GM12874 (cell line): ENCODE measurements around the gene OGFOD1.

ENCODE experiments used
- TF ChIP-seq, protein P1 (sequence below): IDR thresholded peaks from 2 replicates; pipeline ENCODE4 v1.5.1; 2011; ENCODE audit warnings: low read depth, mild to moderate bottlenecking, control low read depth, low read length, moderate library complexity; ENCODE audit not compliant: insufficient read depth

OGFOD1 gene

DNA sequence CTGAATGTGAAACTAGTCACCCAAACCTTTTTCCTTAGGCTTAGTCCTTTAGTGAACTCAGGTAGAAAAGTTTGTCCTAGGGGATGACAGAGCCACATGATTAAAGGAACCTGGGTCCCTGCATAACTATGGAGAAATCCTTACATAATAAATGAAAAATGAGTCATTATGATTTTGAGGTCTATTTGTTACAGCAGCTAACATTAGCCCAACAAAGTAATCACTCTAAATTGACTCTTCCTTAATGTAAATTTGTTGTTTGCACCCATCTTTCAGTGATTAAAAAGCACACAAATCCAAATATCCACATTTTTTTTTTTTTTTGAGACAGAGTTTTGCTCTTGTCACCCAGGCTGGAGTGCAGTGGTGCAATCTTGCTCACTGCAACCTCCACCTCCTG is 32.0 kb downstream of the OGFOD1 start:
- TF ChIP-seq, protein P1, sequence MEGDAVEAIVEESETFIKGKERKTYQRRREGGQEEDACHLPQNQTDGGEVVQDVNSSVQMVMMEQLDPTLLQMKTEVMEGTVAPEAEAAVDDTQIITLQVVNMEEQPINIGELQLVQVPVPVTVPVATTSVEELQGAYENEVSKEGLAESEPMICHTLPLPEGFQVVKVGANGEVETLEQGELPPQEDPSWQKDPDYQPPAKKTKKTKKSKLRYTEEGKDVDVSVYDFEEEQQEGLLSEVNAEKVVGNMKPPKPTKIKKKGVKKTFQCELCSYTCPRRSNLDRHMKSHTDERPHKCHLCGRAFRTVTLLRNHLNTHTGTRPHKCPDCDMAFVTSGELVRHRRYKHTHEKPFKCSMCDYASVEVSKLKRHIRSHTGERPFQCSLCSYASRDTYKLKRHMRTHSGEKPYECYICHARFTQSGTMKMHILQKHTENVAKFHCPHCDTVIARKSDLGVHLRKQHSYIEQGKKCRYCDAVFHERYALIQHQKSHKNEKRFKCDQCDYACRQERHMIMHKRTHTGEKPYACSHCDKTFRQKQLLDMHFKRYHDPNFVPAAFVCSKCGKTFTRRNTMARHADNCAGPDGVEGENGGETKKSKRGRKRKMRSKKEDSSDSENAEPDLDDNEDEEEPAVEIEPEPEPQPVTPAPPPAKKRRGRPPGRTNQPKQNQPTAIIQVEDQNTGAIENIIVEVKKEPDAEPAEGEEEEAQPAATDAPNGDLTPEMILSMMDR: no peak

DNA sequence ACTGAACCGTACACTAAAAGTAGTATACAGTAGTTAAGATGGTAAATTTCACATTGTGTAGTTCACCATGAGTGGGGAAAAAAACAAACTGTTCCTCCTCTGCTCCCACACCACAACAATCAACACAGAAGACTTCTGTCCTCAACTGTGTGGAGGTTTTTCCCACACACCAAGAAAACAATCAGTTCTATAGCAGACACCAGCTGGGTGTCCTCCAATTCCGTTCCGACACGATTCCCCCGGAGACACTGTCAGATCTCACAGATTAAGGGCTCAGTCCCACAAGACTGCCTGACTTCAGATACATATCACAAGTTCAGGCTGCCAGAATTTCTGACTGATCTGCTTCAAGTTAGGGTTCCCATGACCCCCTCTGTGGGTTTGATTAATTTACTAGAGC is 36.7 kb downstream of the OGFOD1 start:
- TF ChIP-seq, protein P1: no peak

DNA sequence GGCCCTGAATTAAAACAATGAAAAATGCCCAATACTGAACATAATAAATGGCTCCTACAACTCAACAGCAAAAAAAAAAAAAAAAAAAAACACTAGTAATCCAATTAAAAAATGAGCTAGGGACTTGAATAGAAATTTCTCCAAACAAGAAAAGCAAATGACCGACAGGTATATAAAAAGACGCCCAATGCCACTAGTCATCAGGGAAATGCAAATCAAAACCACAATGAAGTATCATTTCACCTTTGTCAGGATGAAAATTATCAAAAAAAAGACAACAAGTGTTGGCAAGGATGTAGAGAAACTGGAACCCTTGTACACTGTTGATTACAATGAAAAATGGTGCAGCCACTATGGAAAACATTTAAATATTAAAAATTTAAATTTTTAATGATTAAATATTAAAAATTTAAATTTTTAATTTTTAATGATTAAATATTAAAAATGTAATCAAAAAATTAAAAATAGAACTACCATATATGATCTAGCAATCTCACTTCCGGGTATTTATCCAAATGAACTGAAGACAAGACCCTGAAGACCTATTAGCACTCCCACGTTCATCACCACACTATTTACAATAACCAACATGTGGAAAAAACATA is 40.4 kb downstream of the OGFOD1 start:
- TF ChIP-seq, protein P1: no peak

GRCh38 chr16:56493126-56493525 is 41.8 kb downstream of the OGFOD1 start:
- TF ChIP-seq, protein P1: no peak

DNA sequence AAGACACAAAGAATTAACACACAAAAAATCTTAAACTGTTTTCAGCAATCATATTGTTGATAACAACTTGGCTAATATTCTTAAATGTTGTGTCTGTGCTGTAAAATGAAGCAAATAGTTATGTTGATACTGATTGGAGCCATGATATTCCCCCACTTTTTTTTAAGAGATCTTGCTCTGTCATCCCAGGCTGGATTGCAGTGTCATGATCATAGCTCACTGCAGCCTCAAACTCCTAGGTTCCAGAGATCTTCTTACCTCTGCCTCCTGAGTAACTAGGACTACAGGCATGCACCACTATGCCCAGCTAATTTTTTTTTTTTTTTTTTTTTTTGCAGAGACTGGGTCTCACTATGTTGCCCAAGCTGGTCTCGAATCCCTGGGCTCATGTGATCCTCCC is 42.5 kb downstream of the OGFOD1 start:
- TF ChIP-seq, protein P1: no peak

DNA sequence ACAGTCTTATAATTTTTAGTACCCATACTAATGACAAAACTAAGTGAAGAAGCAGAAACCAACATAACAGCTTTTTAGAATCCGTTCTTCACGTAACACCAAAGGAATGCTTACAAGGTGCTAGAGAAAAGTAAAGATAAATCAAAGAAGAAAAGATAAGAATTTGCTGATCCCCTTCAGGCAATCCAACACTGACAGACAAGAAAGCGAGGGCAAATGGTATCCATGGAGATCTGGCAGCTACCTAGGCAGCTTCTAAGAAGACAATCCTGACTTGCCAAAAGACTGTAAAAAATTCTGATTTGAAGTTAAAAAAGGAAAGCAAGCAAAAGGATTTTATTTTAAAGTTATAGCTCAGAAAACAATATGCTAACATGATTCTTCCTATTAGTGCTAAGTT is 53.8 kb downstream of the OGFOD1 start:
- TF ChIP-seq, protein P1: no peak

DNA sequence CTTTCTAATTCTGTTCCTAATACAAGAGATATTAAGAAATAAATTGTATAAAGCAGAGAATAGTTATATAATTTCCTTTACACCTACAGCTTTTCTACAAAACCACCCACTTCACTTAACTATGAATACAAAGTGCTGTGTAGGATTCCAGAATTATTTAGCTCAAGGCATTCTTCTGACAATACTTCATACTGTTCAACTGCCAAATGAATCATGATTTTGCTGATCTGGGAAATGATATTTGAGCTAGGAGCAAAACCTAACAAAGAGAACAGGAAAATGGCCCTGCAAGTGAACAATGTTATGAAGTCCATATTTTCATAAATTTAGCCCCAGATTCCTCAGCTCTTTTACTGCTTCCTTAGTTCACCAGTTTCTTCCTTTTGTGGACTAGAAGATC is 55.6 kb downstream of the OGFOD1 start:
- TF ChIP-seq, protein P1: no peak
